HG03039 (cell line): ENCODE data around the gene ACSM6.

ENCODE experiments used
- ATAC-seq: cut with Tn5 transposase; IDR thresholded peaks from one replicate; pipeline ENCODE4 v1.9.1; 2021; ENCODE audit warnings: mild to moderate bottlenecking, moderate library complexity; ENCODE audit not compliant: unreplicated experiment

Gene ACSM6

DNA sequence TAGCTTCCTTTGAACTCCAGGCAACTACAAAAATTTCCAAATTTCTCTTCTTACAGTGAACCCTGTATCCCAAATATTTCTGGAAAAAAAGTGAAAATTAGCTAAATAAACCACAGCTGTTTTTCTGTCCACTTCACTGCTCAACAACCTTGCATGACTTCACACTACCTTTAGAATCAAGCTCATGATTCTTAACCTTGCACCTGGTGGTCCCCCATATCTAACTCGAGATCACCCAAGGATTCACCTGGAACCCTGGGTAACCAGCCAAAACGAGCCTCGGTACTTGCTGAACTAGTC, 49.2 kb downstream of the ACSM6 start:
- no peak for ATAC-seq

GRCh38 chr10:95244152-95244551, 50.1 kb downstream of the ACSM6 start:
- no peak for ATAC-seq

DNA sequence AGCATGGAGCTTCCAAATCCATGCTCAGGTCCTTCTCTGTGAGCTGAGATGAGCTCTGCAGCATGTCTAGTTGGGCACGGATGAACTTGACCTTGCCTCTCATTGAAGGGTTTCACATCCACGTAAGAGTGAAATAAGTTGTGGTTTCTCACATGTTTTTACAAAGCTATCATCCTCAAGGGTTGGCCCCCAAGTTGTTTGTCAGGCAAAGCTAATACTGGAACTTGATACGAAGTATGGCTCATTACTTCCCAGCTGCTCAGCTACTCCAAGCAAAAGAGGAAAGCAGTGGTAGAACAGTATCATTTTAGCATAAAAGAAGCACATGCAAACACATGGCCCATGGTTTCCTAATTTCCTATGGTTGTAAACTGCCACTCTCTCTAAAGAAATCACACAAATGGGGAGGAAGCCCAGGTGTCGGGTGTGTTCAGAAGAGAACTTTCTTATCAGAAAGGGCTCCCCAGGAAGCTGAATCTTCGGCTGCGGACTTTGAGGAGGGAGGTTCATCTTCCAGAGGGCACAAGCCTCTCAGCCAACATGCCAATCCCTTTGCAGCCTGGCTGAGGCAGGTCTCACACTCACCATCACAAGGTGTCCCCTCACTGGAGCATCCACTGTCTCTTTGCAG, 51.5 kb downstream of the ACSM6 start:
- ATAC-seq, result peak; percentile 77

GRCh38 chr10:95246582-95247051, 52.6 kb downstream of the ACSM6 start:
- ATAC-seq, result no peak

- no peak for ATAC-seq
Observed at GRCh38 chr10:95247200-95247880, 53.3 kb downstream of the ACSM6 start.

- no peak for ATAC-seq
Observed at GRCh38 chr10:95247881-95248583, 54.0 kb downstream of the ACSM6 start.

DNA sequence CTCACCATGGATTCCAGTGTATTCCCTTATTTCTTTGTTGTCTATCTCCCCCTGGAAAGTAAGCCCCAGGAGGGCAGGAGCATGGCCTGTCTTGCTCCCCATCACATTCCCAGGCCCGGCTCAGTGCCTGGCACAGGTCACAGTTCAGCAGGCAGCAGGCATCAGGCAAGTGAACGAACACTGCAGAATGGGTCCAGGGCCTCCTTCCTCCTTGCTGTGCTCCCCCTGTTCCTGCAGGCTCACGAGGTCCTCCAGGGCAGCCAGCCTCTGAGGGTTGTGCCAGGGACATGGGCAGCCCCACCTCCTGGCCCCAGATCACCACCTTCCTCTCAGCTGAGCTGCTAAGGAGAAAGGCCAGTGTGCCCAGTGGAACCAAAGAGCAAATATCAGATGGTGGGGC, 55.0 kb downstream of the ACSM6 start:
- ATAC-seq, result no peak

GRCh38 chr10:95249467-95249866, 55.4 kb downstream of the ACSM6 start:
- no peak for ATAC-seq

DNA sequence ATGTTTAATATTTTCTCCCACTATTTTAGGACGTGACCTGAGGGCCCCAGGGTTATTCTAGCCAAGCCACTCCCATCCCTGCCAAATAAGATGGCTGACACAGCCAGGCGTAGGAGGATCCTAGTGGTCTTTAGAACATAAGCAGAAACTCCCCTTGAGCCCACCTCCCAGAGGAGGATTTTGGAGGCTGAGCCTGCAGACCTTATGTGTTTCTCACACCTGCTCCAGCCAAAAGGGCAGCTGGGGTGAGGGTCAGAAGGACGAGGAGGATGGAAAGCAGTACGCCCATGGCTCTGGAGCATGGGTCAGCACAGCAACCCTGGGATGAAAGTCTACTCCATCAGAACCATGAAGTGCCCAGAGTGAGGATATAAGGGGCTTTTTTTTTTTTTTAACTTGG, 56.8 kb downstream of the ACSM6 start:
- ATAC-seq, result no peak

GRCh38 chr10:95253007-95253406, 59.0 kb downstream of the ACSM6 start:
- no peak for ATAC-seq

DNA sequence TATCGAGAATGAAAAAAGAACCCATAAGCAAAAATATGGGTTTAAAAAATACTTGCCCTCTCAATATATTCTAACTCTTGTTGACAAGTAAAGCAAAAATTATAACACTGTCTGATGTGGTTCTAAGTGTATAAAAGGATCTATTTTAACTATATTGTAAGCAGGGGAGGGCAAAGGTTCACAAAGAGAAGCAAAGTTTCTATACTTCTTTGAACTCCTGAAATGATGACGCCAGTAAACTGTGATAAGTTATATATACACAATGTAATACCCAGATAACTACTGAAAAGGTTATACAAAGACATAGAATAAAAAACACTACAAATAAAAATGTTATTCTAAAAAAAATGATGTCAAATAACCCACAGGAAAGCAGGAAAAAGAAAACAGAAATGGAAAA, 59.6 kb downstream of the ACSM6 start:
- ATAC-seq, result no peak

DNA sequence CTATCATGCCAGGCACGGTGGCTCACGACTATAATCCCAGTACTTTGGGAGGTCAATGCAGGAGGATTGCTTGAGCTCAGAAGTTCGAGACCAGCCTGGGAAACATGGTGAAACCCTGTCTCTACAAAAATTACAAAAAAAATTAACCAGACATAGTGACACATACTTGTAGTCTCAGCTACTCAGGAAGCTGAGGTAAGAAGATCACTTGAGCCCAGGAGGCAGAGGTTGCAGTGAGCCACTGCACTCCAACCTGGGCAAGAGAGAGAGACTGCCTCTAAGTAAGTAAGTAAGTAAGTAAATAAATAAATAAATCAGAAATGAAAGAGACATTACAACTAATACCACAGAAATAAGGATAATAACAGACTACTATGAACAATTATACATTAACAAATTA, 60.6 kb downstream of the ACSM6 start:
- no peak for ATAC-seq

DNA sequence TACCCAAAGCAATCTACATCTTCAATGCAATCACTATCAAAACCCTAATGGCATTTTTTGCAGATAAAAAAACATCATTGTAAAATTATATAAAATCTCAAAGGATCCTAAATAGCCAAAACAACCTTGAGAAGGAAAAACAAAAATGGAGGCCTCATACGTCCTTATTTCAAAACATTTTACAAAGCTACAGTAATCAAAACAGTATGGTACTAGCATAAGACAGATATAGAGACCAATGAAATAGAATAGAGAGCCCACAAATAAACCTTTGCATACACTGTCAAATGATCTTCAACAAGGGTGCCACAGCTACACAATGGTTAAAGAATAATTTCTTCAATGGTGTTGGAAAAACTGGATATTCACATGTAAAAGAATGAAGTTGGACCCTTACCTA, 62.2 kb downstream of the ACSM6 start:
- no peak for ATAC-seq

GRCh38 chr10:95257849-95258248, 63.8 kb downstream of the ACSM6 start:
- no peak for ATAC-seq

- peak; percentile 79 for ATAC-seq
Observed at GRCh38 chr10:95260397-95260881, 66.4 kb downstream of the ACSM6 start.

GRCh38 chr10:95260909-95261552, 67.0 kb downstream of the ACSM6 start:
- ATAC-seq, result no peak

GRCh38 chr10:95261926-95262325, 67.9 kb downstream of the ACSM6 start:
- no peak for ATAC-seq

DNA sequence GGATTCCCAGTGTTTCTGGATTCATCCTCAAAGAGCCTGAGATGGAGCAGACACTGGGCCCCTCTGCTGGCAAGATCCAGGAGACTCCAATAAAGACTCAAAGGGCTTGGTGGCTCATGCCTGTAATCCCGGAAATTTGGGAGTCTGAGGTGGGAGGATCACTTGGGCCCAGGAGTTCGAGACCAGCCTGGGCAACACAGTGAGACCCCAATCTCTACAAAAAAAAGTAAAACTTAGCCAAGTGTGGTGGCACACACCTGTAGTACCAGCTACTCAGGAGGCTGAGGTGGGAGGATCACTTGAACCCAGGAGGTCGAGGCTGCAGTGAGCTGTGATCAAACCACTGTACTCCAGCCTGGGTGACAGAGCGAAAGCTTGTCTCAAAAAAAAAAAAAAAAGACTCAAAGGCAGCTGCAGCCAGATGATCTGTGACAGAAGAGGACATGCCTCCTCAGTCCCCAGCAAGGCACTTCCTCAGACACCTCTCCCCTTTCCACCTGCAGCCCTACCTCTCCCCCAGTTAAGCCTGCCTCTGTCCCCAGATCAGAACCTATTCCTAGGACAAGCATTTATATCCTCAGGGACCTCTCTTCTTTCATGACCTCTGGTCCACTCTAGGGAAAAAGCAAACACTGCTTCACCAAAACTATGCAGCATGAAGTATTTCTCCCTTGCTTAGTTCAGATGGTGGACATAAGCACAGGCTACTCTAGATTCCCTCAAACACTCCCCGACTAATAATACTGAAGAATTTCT, 68.9 kb downstream of the ACSM6 start:
- ATAC-seq, result no peak

DNA sequence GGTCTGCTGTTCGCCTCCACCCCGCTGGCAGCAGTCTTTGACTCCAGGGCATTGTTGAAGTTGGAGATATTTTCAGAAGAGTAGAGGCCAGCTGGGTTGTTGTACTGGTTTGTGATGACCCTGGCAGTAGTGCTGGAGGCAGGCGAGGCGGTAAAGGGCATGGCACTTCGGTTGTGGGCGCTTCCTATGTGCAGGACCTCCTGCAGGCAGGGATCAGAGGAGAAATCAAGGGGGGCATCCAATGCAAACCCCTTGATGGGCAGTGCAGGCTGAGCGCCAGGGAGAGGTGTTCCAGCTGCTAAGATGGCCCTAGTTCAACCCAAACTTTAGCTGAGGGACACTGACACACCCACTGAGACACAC, 69.8 kb downstream of the ACSM6 start:
- no peak for ATAC-seq

GRCh38 chr10:95264227-95265051, 70.4 kb downstream of the ACSM6 start:
- ATAC-seq, result no peak
